Measurements from ENCODE around the gene BTBD9. TPM values are rescaled to one million over a fixed set of nuclear protein-coding genes. Genes with fewer than 3 reads are reported as not detected.
A peak's percentile ranks its signal among the peaks of the same experiment; 100 is the strongest.

The BTBD9 gene
- total and polyA plus RNA-seq, 2 donors (not counting 1 experiment from before 2014, with no cell fraction given) = 4.1 to 48.9 TPM

DNA sequence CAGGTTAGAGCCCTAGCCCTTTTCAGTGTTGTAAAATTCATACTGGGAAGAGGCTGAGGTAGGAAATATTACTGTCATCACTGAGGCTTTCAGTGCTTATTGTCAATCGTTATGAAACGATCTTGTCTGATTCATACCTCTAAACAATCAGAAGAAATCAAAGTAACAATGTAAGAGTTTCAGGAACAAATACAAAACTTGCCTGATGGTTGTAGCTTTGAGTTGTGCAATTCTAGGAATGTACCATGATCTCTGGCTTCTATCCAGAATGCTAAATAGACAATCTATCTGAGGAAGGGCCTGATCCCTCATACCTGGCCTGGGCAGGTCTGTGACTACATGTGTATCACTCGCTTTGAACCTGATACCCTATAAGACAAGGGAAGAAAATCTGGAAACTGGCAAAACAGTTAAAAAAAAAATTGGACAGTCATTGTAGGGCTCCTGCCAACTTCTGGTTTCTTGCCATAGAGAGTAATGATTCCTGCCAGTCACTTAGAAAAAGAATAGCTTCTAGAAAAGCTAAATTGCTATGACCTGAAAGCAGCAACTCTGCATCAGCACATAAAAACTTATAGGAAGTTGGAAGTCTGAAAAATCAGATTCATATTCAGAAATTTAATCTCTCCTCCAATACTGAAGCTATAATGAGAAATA lies 234.7 kb downstream of the BTBD9 start:
- peaks cover 32% of the 10 kb centered on the region for H3K4me1 Mint-ChIP-seq
- no peaks in the 10 kb centered on the region for H4K20me1 ChIP-seq (ENCODE audit: control insufficient read depth, insufficient read depth, low read length, poor library complexity, severe bottlenecking)
- H3K4me2 ChIP-seq (replicated peaks; ENCODE audit: low read depth, low read length, poor library complexity, severe bottlenecking) = no peak overlapping the region
- ChIA-PET CTCF (no interaction called here), POLR2A (no interaction called here)
- DNase-seq = no peak
- peaks cover 4 to 8% of the 10 kb centered on the region in 2 donors for H3K4me1 ChIP-seq (ENCODE audit: control insufficient read depth in 2 of 2, insufficient read depth in 2 of 2, low read length in 2 of 2)
- H3K4me3 Mint-ChIP-seq = no peak overlapping the region
- H2AFZ ChIP-seq (ENCODE audit: insufficient read depth, low read depth, low read length, poor library complexity, severe bottlenecking) = no peak overlapping the region
- no peak overlapping the region for H3K9ac ChIP-seq (ENCODE audit: low read length)
- no peaks in the 10 kb centered on the region for H3K27me3 ChIP-seq (replicated peaks in 1 of 4; ENCODE audit: control extremely low read depth in 1 of 4, control insufficient read depth in 3 of 4, insufficient read depth in 4 of 4, low read length in 3 of 4)
- no peaks in the 10 kb centered on the region for H3K9me3 ChIP-seq (ENCODE audit: control extremely low read depth in 1 of 3, control insufficient read depth in 2 of 3, insufficient read depth in 1 of 3, low read length in 2 of 3)
- no peaks in the 10 kb centered on the region for H3K9me3 Mint-ChIP-seq (ENCODE audit: insufficient read depth)
- ATAC-seq (ENCODE audit: low read depth) = no peak
- no peak overlapping the region for H3K27ac ChIP-seq (ENCODE audit: low read length in 2 of 2)
- no peak overlapping the region for H3K4me3 ChIP-seq (ENCODE audit: control extremely low read depth in 1 of 5, extremely low read depth in 1 of 5, insufficient read depth in 1 of 5, low read depth in 2 of 5, low read length in 4 of 5)
- peak overlapping the region; percentile 16 for H3K27ac Mint-ChIP-seq
- intact Hi-C loops (cut with micrococcal nuclease) = loop anchor here (10.0 kb wide), 1 partner anchor 70 kb away; no protein-coding TSS in a partner anchor
- WGBS (ENCODE audit: insufficient coverage) = no CpG with 5 or more reads among the region's 3 CpGs
- peaks cover 2% of the 10 kb centered on the region for H3K79me2 ChIP-seq (ENCODE audit: control insufficient read depth, insufficient read depth, low read length)
- no peaks in the 10 kb centered on the region for H3K27me3 Mint-ChIP-seq
- no peaks in the 10 kb centered on the region for H3K36me3 ChIP-seq (replicated peaks in 1 of 2; ENCODE audit: control extremely low read depth in 1 of 2, control insufficient read depth in 1 of 2, extremely low read depth in 1 of 2, insufficient read depth in 2 of 2, low read length in 1 of 2)
- TF ChIP-seq, protein P1, sequence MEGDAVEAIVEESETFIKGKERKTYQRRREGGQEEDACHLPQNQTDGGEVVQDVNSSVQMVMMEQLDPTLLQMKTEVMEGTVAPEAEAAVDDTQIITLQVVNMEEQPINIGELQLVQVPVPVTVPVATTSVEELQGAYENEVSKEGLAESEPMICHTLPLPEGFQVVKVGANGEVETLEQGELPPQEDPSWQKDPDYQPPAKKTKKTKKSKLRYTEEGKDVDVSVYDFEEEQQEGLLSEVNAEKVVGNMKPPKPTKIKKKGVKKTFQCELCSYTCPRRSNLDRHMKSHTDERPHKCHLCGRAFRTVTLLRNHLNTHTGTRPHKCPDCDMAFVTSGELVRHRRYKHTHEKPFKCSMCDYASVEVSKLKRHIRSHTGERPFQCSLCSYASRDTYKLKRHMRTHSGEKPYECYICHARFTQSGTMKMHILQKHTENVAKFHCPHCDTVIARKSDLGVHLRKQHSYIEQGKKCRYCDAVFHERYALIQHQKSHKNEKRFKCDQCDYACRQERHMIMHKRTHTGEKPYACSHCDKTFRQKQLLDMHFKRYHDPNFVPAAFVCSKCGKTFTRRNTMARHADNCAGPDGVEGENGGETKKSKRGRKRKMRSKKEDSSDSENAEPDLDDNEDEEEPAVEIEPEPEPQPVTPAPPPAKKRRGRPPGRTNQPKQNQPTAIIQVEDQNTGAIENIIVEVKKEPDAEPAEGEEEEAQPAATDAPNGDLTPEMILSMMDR (IDR thresholded peaks at IDR 0.05) = no peak
- no peak for TF ChIP-seq EZH2 (IDR thresholded peaks at IDR 0.05; ENCODE audit: borderline replicate concordance, insufficient read depth, low read depth, low read length, poor library complexity, severe bottlenecking)

DNA sequence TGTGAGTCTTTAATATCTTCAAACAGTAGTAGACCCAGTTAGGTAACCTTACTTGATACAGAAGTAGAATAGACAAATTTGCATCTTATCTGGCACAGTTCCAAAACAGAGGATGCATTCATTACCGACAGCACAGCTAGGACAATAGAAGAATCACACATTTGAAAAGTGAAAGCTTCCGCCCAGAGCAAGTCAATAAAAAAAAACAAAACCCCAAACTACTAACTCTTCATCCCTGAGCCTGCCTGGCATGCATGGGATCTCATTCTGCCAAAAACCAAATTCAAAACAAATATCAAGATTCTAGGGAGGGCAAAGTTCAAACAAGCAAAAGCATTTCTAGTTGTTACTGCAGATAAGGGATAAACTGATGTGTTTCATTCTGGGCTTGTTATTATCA lies 235.4 kb downstream of the BTBD9 start:
- TF ChIP-seq EZH2 (IDR thresholded peaks at IDR 0.05; ENCODE audit: borderline replicate concordance, insufficient read depth, low read depth, low read length, poor library complexity, severe bottlenecking) = no peak
- TF ChIP-seq, protein P1 (IDR thresholded peaks at IDR 0.05) = no peak
- Mint-ChIP-seq H3K4me3 (no peak overlapping the region), H3K9me3 (ENCODE audit: insufficient read depth) (no peaks in the 10 kb centered on the region), H3K27ac (no peak overlapping the region), H3K27me3 (no peaks in the 10 kb centered on the region), H3K4me1 (peaks cover 32% of the 10 kb centered on the region)
- H3K9me3 ChIP-seq (ENCODE audit: control extremely low read depth in 1 of 3, control insufficient read depth in 2 of 3, insufficient read depth in 1 of 3, low read length in 2 of 3) = no peaks in the 10 kb centered on the region
- WGBS (ENCODE audit: insufficient coverage) = 45% methylated on average over 2 of the region's 2 CpGs
- POLR2A ChIA-PET = no interaction called here
- no peak overlapping the region for H3K4me3 ChIP-seq (ENCODE audit: control extremely low read depth in 1 of 5, extremely low read depth in 1 of 5, insufficient read depth in 1 of 5, low read depth in 2 of 5, low read length in 4 of 5)
- no peak overlapping the region for H2AFZ ChIP-seq (ENCODE audit: insufficient read depth, low read depth, low read length, poor library complexity, severe bottlenecking)
- no peaks in the 10 kb centered on the region for H3K79me2 ChIP-seq (ENCODE audit: control insufficient read depth, insufficient read depth, low read length)
- DNase-seq (peak; percentile 30), ATAC-seq (ENCODE audit: low read depth) (no peak)
- no peaks in the 10 kb centered on the region for H3K27me3 ChIP-seq (replicated peaks in 1 of 4; ENCODE audit: control extremely low read depth in 1 of 4, control insufficient read depth in 3 of 4, insufficient read depth in 4 of 4, low read length in 3 of 4)
- no peaks in the 10 kb centered on the region for H3K36me3 ChIP-seq (replicated peaks in 1 of 2; ENCODE audit: control extremely low read depth in 1 of 2, control insufficient read depth in 1 of 2, extremely low read depth in 1 of 2, insufficient read depth in 2 of 2, low read length in 1 of 2)
- no peak overlapping the region for H3K27ac ChIP-seq (ENCODE audit: low read length in 2 of 2)
- no peak overlapping the region for H3K9ac ChIP-seq (ENCODE audit: low read length)
- intact Hi-C loops (cut with micrococcal nuclease) = loop anchor here (10.0 kb wide), 1 partner anchor 70 kb away; no protein-coding TSS in a partner anchor
- H4K20me1 ChIP-seq (ENCODE audit: control insufficient read depth, insufficient read depth, low read length, poor library complexity, severe bottlenecking) = no peaks in the 10 kb centered on the region
- CTCF ChIA-PET = no interaction called here
- peaks cover 4 to 7% of the 10 kb centered on the region in 2 donors for H3K4me1 ChIP-seq (ENCODE audit: control insufficient read depth in 2 of 2, insufficient read depth in 2 of 2, low read length in 2 of 2)
- no peak overlapping the region for H3K4me2 ChIP-seq (replicated peaks; ENCODE audit: low read depth, low read length, poor library complexity, severe bottlenecking)

All from B cell (primary cell).